Putamen (tissue), 1 donor: Measurements from ENCODE around the gene FAM43B.
"Not testable (repeated sequence)": the region's sequence is repeated elsewhere in the genome, so short reads cannot be mapped to it uniquely, and the experiment has no call there.

Experiments
- DNase-seq: peaks from one replicate; pipeline ENCODE4 v3.0.0-alpha.2; 2016; ENCODE audit warnings: low spot score

The FAM43B gene, protein sequence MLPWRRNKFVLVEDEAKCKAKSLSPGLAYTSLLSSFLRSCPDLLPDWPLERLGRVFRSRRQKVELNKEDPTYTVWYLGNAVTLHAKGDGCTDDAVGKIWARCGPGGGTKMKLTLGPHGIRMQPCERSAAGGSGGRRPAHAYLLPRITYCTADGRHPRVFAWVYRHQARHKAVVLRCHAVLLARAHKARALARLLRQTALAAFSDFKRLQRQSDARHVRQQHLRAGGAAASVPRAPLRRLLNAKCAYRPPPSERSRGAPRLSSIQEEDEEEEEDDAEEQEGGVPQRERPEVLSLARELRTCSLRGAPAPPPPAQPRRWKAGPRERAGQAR

DNA sequence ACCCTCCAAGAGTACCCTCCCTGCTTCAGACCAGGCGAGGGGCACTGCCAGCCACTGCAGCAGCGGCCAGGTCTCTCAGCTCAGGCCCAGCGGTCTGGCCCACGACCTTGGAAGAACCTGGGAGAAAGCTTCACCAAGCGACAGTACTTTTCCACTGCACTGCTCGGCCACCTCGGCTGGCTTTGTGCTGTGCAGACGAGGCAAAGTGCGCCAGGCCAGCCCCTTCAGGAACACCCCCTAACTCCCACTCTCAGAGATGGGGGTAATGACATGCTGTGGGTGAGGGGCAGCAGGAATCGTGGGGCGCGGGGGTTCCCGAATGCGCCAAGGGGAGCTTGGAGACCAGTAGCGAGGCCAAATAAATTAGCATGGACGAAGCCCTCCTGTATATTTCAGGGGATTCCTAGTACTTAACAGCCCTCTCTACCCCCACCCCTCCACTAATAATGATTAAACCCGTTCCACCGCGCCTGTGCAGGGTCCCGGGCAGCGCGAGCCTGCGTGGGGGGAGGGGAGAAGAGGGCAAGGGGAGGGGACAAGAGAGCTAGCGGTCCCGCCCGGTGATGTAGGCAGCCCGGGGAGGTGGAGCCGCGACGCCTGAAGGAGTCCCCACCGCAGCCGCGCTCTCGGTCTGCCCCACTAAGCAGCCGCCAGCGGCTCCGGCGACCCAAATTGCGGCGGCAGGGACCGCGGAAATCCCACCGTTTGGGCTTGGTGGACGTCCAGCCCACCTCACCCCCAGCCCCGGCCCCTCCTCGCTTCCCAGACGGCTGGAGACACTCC, at the start of gene FAM43B:
Gene FAM43B, plus strand, starts transcription at position 629 of the 783 bp plus-strand sequence. CDS start 401 bp downstream, outside the sequence.
- DNase-seq = peak; percentile 61

DNA sequence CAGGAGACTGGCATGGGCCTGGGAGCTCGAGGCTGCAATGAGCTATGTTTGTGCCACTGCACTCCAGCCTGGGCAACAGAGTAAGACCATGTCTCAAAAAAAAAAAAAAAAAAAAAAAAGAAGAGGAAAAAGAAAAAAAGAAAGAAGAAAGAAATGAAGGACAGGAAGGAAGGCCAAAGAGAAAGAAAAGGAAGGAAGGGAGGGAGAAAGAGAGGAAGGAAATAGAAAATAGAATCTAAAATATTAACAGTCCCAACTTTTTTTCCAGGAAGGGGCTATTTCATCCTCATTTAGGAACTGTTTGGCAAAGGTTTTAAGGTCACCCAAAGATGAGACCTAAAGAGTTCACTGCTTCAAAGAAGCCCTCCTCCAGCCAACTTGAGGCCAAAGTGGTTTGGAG, 46.9 kb upstream of the FAM43B start:
- DNase-seq = no peak

DNA sequence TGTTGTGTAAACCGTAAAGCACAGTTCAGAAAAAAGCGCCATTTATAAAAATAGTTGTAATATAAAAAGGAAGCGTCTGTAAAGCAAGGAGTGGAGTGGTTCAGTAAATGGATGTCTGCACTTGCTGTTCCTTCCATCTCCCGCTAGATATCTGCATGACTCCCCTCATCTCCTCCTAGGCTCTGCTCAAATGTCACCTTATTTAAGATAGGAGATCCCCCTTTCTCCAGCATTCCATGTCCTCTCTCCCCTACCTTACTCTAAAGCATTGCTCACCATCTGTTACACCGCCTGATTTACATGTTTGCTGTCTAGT, 45.2 kb upstream of the FAM43B start:
- DNase-seq = no peak

DNA sequence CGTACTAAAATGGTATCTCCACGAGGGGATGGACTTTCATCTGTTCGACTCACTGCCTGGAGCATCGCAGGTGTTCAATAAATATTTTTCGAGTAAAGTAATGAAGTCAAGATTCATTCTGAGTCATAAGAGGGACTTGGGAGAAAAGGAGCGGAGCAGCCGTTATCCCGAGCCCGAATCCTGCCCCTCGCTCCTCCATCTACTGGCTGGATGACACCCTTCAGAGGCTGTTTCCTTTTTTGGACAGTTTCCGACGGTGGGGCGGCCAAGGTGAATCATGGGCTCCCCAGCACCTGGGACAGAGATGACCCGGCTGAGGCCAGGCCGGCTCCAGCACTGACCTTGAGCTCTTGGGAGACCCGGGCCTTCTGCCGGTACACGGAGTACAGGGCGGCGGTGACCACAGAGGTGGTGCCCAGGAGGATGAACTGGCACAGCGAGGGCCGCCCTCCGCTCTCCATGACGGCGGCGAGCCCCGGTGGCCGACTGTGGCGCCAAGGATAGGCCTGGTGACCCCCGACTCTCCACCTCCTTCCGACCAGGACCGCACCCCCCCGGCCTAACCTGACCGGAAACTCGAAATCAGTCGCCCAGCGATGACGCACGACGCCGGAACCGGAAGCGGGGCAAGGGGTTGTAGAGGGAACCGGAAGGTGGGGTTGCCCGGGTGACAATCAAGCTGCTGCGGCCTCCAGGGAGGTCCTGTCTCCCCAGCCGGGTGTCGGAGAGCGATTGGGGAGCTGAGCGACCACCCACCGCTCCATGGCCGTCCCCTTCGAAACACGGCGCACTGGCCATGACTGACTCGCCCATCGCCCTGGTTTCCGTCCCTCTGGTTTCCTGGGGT, 44.6 kb upstream of the FAM43B start, which contains the start of gene MUL1:
Gene MUL1, minus strand, starts transcription at position 588 of the 847 bp plus-strand sequence. Its CDS starts 127 bp downstream, at position 461.
- peak; percentile 92 for DNase-seq

DNA sequence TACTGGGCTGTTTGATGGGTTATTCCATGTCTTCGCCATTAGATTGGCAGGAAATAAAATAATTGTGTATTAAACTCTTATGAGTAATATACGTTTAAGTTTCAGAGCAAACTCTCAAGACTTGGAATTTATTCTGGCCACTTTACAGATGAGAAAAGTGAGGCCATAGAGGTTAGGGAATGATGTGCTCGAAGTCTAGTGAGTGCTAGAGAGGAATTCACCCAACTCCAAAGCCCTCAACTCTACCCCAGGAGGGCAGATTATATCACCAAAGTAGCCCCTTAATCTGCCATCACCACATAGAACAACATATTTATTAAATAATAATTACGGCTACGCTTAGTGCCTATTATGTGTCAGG, 44.0 kb upstream of the FAM43B start:
- DNase-seq = no peak

DNA sequence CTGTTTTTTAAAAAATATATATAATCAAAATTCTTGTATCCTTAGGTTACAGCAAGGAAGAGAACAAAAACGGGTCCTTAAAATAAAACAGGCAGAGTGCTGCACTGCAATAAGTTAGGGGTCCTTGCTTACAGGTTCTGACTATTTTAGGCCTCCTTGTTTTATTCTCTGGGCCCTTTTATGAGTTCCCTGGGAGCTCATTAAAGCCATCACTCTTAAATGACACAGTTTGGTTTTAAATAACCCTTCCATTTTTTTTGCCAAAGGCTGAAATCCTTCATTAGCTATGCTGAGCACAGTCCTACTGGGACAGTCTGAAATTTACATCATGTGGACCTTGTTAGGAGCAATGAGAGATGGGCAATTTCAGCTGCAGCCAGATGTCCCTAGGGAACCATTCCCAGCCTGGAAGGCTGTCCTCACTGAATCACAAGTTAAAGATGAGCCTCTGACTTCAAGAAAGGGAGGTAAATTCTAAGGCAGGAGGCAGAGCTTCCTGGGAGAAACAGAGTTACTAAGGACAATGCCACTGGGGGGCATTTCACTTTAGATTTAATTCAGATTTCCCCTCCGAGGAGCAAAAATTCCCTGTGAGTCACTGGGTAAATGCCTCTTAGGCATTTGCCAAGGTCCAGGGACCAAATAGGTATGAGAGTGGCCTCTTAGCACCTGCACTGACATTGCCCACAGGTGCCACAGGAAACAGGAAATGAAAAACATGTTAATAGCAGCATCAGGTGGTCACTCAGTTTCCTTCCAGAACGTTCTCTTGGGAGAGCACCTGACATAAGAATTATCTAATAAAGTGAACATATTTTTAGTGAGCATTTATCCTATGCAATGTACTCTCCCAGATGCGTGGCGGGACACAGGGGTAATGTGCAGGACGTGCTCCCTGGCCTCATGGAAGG, 40.6 kb upstream of the FAM43B start:
- DNase-seq = no peak

DNA sequence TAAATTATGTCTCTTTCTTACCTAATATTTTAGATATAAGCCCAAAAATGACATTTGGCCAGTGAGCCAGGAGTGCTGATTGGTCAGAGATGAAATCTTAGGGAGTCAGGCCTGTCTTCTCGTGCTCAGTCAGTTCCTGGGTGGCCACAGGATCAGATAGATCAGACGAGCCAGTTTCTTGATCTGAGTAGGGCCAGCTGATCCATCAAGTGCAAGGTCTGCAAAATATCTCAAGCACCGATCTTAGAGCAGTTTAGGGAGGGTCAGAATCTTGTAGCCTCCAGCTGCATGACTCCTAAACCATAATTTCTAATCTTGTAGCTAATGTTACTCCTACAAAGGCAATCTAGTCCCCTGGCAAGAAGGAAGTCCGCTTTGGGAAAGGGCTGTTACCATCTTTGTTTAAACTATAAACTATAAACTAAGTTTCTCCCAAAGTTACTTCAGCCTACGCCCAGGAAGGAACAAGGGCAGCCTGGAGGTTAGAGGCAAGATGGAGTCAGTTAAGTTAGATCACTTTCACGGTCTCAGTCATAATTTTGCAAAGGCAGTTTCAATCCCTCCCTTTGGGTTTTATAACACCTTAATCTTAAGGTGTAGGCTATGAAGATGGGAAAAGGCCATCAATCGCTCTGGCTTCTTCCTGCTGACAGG, 32.6 kb upstream of the FAM43B start:
- DNase-seq = not testable (repeated sequence)

DNA sequence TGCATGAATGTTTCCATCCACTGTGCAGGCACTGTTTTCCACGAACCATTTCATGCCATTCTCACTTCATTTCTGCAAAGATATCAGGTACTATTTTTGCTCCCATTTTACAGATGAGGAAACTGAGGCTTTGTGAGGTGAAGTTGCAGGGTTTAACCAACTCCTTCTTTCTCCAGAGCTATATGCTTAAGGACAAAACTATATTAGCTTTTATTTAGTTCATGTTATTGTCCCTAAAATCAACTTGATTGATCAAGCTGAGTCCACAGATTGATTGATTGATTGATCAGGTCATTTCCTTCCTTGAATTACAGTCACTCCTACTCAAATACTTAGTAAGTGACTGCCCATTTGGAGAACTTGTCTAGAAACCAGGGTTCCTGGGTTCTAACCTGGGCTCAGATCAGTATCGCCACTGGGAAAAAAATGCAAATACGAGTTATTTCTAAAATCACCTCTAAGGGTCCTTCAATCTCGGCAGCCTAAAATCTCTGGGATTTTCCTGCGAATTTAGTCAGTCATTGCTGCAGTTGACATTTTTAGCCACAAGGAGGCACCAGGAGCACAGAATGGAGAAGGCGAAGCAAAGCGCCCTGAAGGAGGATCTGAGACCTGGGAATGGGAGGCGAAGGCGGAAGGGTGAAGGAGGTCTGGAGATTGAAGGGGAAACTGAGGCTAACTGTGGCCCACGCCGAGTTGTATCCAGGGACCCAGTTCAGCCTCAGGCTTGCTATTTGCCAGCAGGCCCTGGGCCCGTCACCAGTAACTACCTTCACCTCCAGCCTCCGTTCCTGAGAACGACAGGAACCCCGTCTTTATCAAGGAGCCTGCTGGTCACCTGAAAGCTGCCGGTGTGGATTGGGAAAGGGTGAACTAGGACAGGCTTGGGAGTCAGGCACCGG, 30.2 kb upstream of the FAM43B start:
- DNase-seq = peak; percentile 51

DNA sequence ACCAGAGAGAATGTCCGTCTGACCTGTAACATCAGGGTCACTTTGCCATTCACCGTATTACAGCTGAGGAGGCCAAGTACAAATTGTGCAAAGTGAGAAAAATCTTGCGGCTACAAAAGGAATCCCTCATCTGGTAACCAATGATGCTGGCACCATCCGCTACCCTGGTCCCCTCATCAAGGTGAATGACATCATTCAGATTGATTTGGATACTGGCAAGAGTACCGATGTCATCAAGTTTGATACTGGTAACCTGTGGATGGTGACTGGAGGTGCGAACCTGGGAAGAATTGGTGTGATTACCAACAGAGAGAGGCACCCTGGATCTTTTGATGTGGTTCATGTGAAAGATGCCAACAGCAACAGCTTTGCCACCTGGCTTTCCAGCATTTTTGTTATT, 26.1 kb upstream of the FAM43B start:
- no peak for DNase-seq

DNA sequence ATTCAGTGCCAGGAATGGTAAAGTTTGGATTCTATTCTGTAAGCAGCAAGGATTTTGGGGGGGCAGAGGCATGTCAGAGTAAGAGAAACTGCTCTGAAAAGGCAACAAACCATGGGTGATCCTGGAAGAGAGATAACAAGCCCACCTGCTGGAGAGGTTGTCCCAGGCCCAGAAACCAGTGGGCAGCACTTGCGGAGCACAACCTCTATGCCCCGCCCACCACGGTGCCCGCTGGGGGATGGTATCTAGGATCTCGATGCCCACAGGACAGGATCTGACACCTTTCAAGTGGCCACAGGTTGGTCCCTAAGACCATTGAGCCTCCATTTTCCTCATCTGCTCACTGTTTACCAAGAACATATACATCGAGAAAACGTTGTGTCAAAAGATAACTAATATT, 24.2 kb upstream of the FAM43B start:
- DNase-seq = no peak

DNA sequence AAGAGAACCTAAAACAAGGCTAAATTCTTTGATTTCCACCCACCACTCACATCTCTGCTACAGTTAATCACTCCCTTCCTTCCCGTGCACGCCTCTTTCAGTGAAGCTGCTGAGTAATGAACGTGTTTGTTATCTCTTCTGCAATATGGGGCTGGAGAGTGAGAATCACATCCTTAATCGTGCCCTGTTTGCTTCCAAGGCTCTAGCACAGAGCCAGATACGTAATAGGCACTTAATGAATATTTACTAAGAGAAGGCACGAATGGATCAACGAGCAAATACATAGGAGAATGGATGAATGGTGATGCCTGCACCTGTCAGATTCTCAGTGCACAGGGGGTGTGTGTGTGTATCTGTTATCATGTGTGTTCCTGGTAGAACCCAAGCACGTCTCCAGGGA, 22.1 kb upstream of the FAM43B start:
- DNase-seq = no peak

DNA sequence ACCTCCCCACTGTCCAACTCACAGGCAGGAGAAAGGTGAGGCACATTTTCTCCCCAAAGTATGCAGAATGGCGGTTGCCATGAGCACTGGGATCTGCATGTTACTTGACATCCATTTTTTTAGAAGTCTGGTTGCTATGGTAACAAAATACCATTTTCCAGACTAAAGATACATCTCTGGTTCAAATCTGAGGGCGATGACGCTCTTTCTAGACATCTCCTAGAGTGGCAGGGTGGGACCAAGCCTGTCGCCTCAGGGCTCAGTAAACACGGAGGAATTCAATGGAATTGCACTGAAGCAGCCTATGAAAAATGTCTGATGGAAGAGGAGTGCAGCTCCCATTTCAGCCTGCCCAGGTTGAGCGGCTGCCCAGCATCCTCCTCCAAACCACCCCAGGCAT, 21.5 kb upstream of the FAM43B start:
- no peak for DNase-seq

DNA sequence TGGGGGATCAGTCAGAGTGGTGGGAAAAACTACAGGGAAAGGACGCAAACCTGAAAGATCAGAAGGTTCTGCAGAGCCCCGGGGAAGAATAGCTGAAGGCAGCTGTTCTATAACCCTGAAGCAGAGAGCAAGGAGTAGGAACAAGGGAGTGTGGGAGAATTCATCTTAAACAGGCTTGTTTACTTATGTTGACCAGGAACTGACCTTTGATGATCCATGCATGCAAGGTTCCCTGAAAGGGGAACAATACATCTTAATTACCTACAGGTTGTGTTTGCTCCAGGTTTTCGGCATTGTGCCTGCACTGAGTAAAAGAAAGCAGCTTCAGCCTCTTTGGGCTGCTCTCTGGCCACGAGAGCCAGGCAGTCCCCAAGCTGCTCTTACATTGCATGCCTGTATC, 18.7 kb upstream of the FAM43B start:
- no peak for DNase-seq

DNA sequence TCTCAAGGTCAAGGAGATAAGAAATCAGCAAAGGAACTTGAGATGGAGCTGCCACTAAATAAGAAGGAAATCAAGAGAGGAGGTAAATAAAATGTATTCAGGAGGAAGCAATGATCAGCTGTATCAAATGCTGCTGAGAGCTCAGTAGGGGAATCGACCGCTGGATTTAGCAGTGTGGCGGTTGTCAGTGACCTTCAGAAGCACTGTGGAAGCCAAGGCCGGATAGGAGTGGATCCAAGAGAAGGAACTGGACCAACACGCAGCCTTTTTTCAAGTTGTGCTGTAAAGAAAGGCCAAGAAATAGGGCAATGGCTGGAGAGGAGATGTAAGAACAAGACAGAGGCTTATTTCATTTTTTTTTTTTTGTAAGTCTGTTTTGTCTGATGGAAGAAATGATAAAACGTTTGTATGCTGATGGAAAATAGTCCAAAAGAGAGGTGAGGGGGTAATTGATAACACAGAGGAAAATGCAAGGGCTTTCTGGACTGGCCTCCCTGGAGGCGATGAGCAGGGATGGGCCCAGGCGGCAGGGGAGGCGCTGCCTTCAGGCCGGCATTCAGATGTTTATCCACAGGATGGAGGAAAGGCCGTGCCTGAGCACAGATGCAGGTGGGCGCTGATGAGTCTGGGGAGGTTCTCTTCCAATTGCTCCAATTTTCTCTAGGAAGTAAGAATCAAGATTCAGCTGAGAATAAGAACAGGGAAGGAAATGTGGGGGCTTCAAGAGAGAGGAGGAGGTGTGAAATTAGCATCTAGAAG, 17.5 kb upstream of the FAM43B start:
- no peak for DNase-seq

DNA sequence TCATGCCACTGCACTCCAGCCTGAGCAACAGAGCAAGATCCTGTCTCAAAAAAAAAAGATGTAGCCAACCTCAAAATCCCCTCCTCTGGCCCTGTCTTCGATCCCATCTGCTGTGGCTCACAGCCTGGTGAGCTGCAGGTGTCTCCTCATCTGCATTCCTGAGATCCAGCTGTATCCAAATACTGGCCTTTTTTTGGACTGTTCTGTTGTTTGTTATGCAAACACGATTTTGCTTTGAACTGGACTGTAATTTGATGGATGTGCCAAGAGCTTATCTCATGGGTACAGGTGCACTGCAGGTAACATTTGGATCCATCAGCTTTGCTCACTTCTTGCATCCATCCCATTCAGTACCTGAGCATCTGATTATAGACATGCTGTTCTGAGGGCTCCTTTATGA, 14.1 kb upstream of the FAM43B start:
- no peak for DNase-seq

DNA sequence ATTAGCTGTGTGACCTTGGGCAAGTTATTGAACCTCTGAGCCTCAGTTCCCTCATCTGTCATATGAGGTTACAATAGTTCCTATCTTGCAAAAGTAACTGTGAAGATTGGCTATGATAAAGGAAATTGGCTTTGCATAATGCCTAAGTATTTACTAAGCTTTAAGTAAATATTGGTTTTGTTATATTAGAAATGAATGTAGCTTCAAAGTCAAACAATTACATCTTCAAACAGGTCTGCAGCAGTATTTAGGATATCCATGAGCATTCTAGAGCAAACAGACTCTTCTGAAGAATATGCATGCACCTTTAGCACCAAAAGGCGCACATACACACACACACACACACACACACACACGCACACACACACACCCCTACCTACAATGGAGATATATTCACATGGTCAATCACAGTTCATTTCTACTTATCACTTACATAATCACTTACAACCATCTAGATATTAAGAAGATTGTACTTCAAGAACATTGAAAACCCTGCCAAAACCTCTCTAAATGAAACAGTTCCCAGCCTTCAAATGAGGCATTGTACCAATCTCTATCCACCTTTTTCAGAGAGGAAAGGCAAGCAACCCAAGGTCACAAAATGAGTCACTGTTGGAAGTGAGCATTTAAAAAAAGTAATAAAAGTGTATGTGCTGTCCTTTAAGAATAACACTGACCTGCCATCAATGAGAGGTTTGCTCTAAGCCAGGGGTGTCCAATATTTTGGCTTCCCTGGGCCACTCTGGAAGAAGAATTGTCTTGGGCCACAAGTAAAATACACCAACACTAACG, 13.4 kb upstream of the FAM43B start:
- DNase-seq = no peak

DNA sequence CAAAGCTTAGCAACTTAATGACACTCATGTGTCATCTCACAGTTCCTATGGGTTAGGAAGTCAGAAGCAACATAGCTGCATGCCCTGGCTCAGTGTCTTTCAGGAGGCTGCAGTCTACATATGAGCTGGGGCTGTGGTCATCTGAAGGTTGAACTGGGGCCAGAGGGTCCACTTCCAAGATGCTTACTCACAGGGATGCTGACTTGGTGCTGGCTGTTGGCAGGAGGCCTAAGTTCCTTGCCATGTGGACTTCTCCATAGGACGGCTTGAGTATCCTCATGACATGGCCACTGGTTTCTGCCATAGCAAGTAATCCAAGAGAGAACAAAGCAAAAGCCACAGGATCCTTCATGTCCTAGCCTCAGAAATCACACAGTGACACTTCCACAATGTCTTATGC, 12.1 kb upstream of the FAM43B start:
- DNase-seq = no peak

DNA sequence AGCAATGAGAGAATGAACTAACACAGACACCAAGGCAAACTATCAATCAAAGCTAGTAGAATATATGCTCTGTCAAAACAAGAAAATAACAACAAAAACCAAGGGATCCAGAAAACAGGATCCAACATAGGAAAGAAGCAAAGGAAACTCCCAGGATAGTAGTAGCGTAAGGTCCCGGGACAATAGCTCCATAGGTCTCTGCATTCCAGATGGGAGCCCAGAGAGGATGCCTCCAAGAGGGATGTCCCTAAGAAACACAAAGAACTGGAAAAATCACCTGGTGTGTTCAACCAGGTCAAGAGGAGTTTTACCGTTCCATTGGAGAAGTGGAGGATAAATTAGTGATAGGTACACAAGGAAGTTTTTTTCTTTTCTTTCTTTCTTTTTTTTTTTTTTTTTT, 5.7 kb upstream of the FAM43B start:
- no peak for DNase-seq
